WTC11 (cell line): ENCODE data around the gene PLEKHO2. TPM values are rescaled to one million over a fixed set of nuclear protein-coding genes. Genes with fewer than 3 reads are reported as not detected.

ENCODE experiments used
- ATAC-seq: fragments of 200-7000 bp; cut with Tn5 transposase; 2 replicates; pipeline ENCODE4 v1.10.0; 2021; ENCODE audit warnings: mild to moderate bottlenecking, moderate library complexity
- CTCF ChIA-PET: fragments of 300-600 bp; sonication (Branson Sonifier 250); formaldehyde crosslinking; loops from one replicate; lab custom pipeline; 2021; ENCODE audit warnings: antibody characterized with exemption; lab: Charles Lee
- POLR2A ChIA-PET: fragments of 350-600 bp; sonication (Branson Sonifier 250); formaldehyde crosslinking; loops from one replicate; lab custom pipeline; 2021; ENCODE audit warnings: antibody characterized with exemption; lab: Charles Lee
- DNase-seq: peaks from one replicate; pipeline ENCODE4 v3.0.0; 2021; ENCODE audit warnings: low spot score
- H3K27ac Mint-ChIP-seq: 2 replicates; pipeline ENCODE4 v1.8.0; 2021; ENCODE audit warnings: mixed read lengths
- H3K27me3 Mint-ChIP-seq: 2 replicates; pipeline ENCODE4 v1.8.0; 2021; ENCODE audit warnings: low read depth, mild to moderate bottlenecking, moderate library complexity, mixed read lengths
- H3K36me3 Mint-ChIP-seq: 2 replicates; pipeline ENCODE4 v1.8.0; 2021; ENCODE audit warnings: mixed read lengths
- H3K4me1 Mint-ChIP-seq: 2 replicates; pipeline ENCODE4 v1.8.0; 2022; ENCODE audit warnings: mixed read lengths
- H3K4me3 Mint-ChIP-seq: 2 replicates; pipeline ENCODE4 v1.8.0; 2021; ENCODE audit warnings: mild to moderate bottlenecking, moderate library complexity, mixed read lengths
- H3K9me3 Mint-ChIP-seq: 2 replicates; pipeline ENCODE4 v1.8.0; 2021; ENCODE audit warnings: mixed read lengths
- CBFB ChIP-seq: sonication (generic); formaldehyde crosslinking; IDR thresholded peaks from 2 replicates; pipeline ENCODE4 v1.8.1; 2022; ENCODE audit warnings: mild to moderate bottlenecking, low read depth, missing genetic modification reagents
- ESRRA ChIP-seq: sonication (generic); formaldehyde crosslinking; IDR thresholded peaks from 2 replicates; pipeline ENCODE4 v1.8.1; 2022; ENCODE audit warnings: mild to moderate bottlenecking, missing genetic modification reagents, borderline replicate concordance
- ETV6 ChIP-seq: sonication (generic); formaldehyde crosslinking; IDR thresholded peaks from 2 replicates; pipeline ENCODE4 v1.8.1; 2022; ENCODE audit warnings: mild to moderate bottlenecking, missing genetic modification reagents
- FOXJ3 ChIP-seq: sonication (generic); formaldehyde crosslinking; IDR thresholded peaks from 2 replicates; pipeline ENCODE4 v1.9.0; 2021; ENCODE audit warnings: missing genetic modification reagents, mild to moderate bottlenecking, borderline replicate concordance
- GRHL2 ChIP-seq: fragments of 250-450 bp; sonication (Bioruptor Pico); IDR thresholded peaks from 2 replicates; pipeline ENCODE4 v1.8.0; 2022; ENCODE audit warnings: mild to moderate bottlenecking, moderate library complexity; ENCODE audit not compliant: insufficient replicate concordance, severe bottlenecking
- GTF2I ChIP-seq: fragments of 250-450 bp; sonication (Bioruptor Pico); conservative IDR thresholded peaks from 2 replicates; pipeline ENCODE4 v1.4.0; 2021; ENCODE audit warnings: mild to moderate bottlenecking
- HMGA2 ChIP-seq: fragments of 250-450 bp; sonication (Bioruptor Pico); IDR thresholded peaks from 2 replicates; pipeline ENCODE4 v1.4.0; 2021; ENCODE audit warnings: mild to moderate bottlenecking, moderate library complexity
- IRF2 ChIP-seq: sonication (generic); formaldehyde crosslinking; IDR thresholded peaks from 2 replicates; pipeline ENCODE4 v1.8.0; 2022; ENCODE audit warnings: low read depth, missing genetic modification reagents, borderline replicate concordance
- JUN ChIP-seq: sonication (generic); formaldehyde crosslinking; IDR thresholded peaks from 2 replicates; pipeline ENCODE4 v1.8.0; 2023; ENCODE audit warnings: mild to moderate bottlenecking, missing genetic modification reagents
- MXD4 ChIP-seq: fragments of 250-450 bp; sonication (Bioruptor Pico); IDR thresholded peaks from 2 replicates; pipeline ENCODE4 v1.8.0; 2021; ENCODE audit warnings: mild to moderate bottlenecking, moderate library complexity, borderline replicate concordance
- PRRX2 ChIP-seq: fragments of 250-450 bp; sonication (Bioruptor Pico); IDR thresholded peaks from 2 replicates; pipeline ENCODE4 v1.8.0; 2021; ENCODE audit warnings: mild to moderate bottlenecking
- TEAD1 ChIP-seq: sonication (generic); formaldehyde crosslinking; IDR thresholded peaks from 2 replicates; pipeline ENCODE4 v1.8.0; 2022; ENCODE audit warnings: mild to moderate bottlenecking, missing genetic modification reagents
- ZNF219 ChIP-seq: sonication (generic); formaldehyde crosslinking; IDR thresholded peaks from 2 replicates; pipeline ENCODE4 v1.8.0; 2023; ENCODE audit warnings: missing genetic modification reagents, mild to moderate bottlenecking, borderline replicate concordance
- ZNF232 ChIP-seq: sonication (generic); formaldehyde crosslinking; IDR thresholded peaks from 2 replicates; pipeline ENCODE4 v1.8.0; 2022; ENCODE audit warnings: mild to moderate bottlenecking, missing genetic modification reagents
- ZNF317 ChIP-seq: sonication (generic); formaldehyde crosslinking; IDR thresholded peaks from 2 replicates; pipeline ENCODE4 v1.8.1; 2023; ENCODE audit warnings: low read depth, mild to moderate bottlenecking, moderate library complexity, missing genetic modification reagents, borderline replicate concordance
- ZNF425 ChIP-seq: fragments of 250-450 bp; sonication (Bioruptor Pico); conservative IDR thresholded peaks from 2 replicates; pipeline ENCODE4 v1.9.0; 2021; ENCODE audit warnings: mild to moderate bottlenecking
- total RNA-seq: library from RNA; stranded (reverse); gene quantifications from 3 replicates; pipeline ENCODE4 v1.2.3, GENCODE V29; 2021
- TF ChIP-seq, protein P1 (sequence below): sonication (generic); formaldehyde crosslinking; IDR thresholded peaks from 2 replicates; pipeline ENCODE4 v1.8.0; 2022; ENCODE audit warnings: mild to moderate bottlenecking, missing genetic modification reagents
- TF ChIP-seq, protein P2 (sequence below): sonication (generic); formaldehyde crosslinking; IDR thresholded peaks from 2 replicates; pipeline ENCODE4 v1.8.0; 2022; ENCODE audit warnings: mild to moderate bottlenecking, missing genetic modification reagents
- TF ChIP-seq, protein P3 (sequence below): sonication (generic); formaldehyde crosslinking; IDR thresholded peaks from 2 replicates; pipeline ENCODE4 v1.8.1; 2023; ENCODE audit warnings: mild to moderate bottlenecking, missing genetic modification reagents, moderate library complexity
- TF ChIP-seq, protein P4 (sequence below): sonication (generic); formaldehyde crosslinking; IDR thresholded peaks from 2 replicates; pipeline ENCODE4 v1.8.1; 2023; ENCODE audit warnings: mild to moderate bottlenecking, missing genetic modification reagents
- TF ChIP-seq, protein P5 (sequence below): fragments of 250-450 bp; sonication (Bioruptor Pico); IDR thresholded peaks from 2 replicates; pipeline ENCODE4 v1.9.0; 2021; ENCODE audit warnings: mild to moderate bottlenecking

PLEKHO2 gene
- total RNA-seq, 1 experiment from 2014 or later = 22.1 TPM

- peak overlapping the region; percentile 10; the same call in 1 of the 2 replicates for H3K4me3 Mint-ChIP-seq
- ATAC-seq (no peak), DNase-seq (no peak)
- peak overlapping the region; percentile 98 for H3K27ac Mint-ChIP-seq
- peaks cover 62% of the 10 kb centered on the region for H3K4me1 Mint-ChIP-seq
- no peaks in the 10 kb centered on the region for H3K9me3 Mint-ChIP-seq
- TF ChIP-seq IRF2 (CRISPR knock-in tag) (no peak), CBFB (CRISPR knock-in tag) (peak; percentile 40; the same call in 1 of the 2 replicates)
- peaks cover 8% of the 10 kb centered on the region for H3K36me3 Mint-ChIP-seq
- CTCF ChIA-PET = interaction anchor here (0.7 to 7.6 kb wide), 5 partner anchors 26 to 79 kb away, joined by 3 to 122 read pairs (median 68); no protein-coding TSS in a partner anchor
- POLR2A ChIA-PET = interaction anchor here (0.5 to 5.6 kb wide), 8 partner anchors 17 to 172 kb away, joined by 3 to 33 read pairs (median 6); partner anchors contain the start of genes PIF1 and PLEKHO2
- no peaks in the 10 kb centered on the region; the same call in 1 of the 2 replicates for H3K27me3 Mint-ChIP-seq
Observed at GRCh38 chr15:64806509-64806908, 35.2 kb upstream of the PLEKHO2 start.

DNA sequence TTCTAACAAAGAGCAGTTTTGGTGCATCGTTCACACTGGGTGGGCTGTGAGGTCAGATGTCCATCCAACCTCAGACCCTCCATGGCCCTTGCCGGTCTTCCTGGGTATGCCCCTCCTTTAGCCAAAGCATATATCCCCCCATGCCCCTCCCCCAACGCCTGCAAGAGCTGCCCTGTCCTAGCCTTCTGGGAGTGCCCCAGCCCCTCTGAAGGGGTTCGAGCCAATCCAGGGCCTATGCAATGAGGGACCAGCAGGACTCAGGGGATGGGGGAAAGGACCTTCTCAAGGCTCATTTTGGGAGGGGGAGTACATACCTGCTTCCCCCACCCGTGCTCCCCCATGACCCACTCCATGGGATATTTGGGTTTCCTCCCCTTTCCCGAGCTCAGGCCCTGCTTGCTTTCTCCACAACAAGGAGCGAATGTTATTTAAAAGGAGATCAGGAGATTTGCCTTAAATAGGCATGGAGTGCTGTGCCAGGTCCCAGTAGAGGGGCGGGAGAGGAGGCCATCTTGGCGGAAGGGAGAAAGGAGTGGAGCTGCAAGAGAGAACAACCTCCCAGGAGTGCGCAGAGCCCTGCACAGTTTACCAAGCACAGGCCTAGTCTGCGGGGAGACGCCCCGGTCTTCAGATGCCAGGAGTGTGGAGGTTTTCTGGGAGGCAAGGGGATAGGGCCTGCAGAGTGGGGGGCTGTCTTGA, 34.5 kb upstream of the PLEKHO2 start:
- H3K27me3 Mint-ChIP-seq = no peaks in the 10 kb centered on the region; the same call in 1 of the 2 replicates
- peaks cover 68% of the 10 kb centered on the region for H3K4me1 Mint-ChIP-seq
- DNase-seq (peak; percentile 59), ATAC-seq (peak; percentile 18)
- peak overlapping the region; percentile 54 for H3K4me3 Mint-ChIP-seq
- no peaks in the 10 kb centered on the region for H3K9me3 Mint-ChIP-seq
- H3K27ac Mint-ChIP-seq = peak overlapping the region; percentile 98
- CTCF ChIA-PET = interaction anchor here (0.6 to 7.6 kb wide), 11 partner anchors 27 to 116 kb away, joined by 3 to 122 read pairs (median 25); partner anchors contain the start of gene RBPMS2
- H3K36me3 Mint-ChIP-seq = peaks cover 3% of the 10 kb centered on the region; the same call in 1 of the 2 replicates
- POLR2A ChIA-PET = interaction anchor here (0.7 to 5.6 kb wide), 17 partner anchors 16 to 106 kb away, joined by 3 to 33 read pairs (median 7); partner anchors contain the start of genes ANKDD1A, PIF1, PLEKHO2 and RBPMS2
- TF ChIP-seq ESRRA (CRISPR knock-in tag) = no peak
- no peak for TF ChIP-seq JUN (CRISPR knock-in tag)
- TF ChIP-seq, protein P1, sequence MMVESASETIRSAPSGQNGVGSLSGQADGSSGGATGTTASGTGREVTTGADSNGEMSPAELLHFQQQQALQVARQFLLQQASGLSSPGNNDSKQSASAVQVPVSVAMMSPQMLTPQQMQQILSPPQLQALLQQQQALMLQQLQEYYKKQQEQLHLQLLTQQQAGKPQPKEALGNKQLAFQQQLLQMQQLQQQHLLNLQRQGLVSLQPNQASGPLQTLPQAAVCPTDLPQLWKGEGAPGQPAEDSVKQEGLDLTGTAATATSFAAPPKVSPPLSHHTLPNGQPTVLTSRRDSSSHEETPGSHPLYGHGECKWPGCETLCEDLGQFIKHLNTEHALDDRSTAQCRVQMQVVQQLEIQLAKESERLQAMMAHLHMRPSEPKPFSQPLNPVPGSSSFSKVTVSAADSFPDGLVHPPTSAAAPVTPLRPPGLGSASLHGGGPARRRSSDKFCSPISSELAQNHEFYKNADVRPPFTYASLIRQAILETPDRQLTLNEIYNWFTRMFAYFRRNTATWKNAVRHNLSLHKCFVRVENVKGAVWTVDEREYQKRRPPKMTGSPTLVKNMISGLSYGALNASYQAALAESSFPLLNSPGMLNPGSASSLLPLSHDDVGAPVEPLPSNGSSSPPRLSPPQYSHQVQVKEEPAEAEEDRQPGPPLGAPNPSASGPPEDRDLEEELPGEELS (CRISPR knock-in tag) = no peak
- TF ChIP-seq ZNF425 = no peak
- TF ChIP-seq FOXJ3 (CRISPR knock-in tag) = no peak
- no peak for TF ChIP-seq HMGA2 (CRISPR knock-in tag)
- TF ChIP-seq ZNF317 = no peak
- TF ChIP-seq ZNF219 (CRISPR knock-in tag) = no peak
- TF ChIP-seq, protein P2, sequence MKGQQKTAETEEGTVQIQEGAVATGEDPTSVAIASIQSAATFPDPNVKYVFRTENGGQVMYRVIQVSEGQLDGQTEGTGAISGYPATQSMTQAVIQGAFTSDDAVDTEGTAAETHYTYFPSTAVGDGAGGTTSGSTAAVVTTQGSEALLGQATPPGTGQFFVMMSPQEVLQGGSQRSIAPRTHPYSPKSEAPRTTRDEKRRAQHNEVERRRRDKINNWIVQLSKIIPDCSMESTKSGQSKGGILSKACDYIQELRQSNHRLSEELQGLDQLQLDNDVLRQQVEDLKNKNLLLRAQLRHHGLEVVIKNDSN (CRISPR knock-in tag) = peak; percentile 30; the same call in 1 of the 2 replicates
- no peak for TF ChIP-seq ZNF232 (CRISPR knock-in tag)
- TF ChIP-seq, protein P3, sequence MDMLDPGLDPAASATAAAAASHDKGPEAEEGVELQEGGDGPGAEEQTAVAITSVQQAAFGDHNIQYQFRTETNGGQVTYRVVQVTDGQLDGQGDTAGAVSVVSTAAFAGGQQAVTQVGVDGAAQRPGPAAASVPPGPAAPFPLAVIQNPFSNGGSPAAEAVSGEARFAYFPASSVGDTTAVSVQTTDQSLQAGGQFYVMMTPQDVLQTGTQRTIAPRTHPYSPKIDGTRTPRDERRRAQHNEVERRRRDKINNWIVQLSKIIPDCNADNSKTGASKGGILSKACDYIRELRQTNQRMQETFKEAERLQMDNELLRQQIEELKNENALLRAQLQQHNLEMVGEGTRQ (CRISPR knock-in tag) = no peak
- no peak for TF ChIP-seq MXD4 (CRISPR knock-in tag)
- TF ChIP-seq TEAD1 (CRISPR knock-in tag) = peak; percentile 60; the same call in 1 of the 2 replicates
- TF ChIP-seq, protein P4, sequence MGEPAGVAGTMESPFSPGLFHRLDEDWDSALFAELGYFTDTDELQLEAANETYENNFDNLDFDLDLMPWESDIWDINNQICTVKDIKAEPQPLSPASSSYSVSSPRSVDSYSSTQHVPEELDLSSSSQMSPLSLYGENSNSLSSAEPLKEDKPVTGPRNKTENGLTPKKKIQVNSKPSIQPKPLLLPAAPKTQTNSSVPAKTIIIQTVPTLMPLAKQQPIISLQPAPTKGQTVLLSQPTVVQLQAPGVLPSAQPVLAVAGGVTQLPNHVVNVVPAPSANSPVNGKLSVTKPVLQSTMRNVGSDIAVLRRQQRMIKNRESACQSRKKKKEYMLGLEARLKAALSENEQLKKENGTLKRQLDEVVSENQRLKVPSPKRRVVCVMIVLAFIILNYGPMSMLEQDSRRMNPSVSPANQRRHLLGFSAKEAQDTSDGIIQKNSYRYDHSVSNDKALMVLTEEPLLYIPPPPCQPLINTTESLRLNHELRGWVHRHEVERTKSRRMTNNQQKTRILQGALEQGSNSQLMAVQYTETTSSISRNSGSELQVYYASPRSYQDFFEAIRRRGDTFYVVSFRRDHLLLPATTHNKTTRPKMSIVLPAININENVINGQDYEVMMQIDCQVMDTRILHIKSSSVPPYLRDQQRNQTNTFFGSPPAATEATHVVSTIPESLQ (CRISPR knock-in tag) = no peak
- TF ChIP-seq, protein P5, sequence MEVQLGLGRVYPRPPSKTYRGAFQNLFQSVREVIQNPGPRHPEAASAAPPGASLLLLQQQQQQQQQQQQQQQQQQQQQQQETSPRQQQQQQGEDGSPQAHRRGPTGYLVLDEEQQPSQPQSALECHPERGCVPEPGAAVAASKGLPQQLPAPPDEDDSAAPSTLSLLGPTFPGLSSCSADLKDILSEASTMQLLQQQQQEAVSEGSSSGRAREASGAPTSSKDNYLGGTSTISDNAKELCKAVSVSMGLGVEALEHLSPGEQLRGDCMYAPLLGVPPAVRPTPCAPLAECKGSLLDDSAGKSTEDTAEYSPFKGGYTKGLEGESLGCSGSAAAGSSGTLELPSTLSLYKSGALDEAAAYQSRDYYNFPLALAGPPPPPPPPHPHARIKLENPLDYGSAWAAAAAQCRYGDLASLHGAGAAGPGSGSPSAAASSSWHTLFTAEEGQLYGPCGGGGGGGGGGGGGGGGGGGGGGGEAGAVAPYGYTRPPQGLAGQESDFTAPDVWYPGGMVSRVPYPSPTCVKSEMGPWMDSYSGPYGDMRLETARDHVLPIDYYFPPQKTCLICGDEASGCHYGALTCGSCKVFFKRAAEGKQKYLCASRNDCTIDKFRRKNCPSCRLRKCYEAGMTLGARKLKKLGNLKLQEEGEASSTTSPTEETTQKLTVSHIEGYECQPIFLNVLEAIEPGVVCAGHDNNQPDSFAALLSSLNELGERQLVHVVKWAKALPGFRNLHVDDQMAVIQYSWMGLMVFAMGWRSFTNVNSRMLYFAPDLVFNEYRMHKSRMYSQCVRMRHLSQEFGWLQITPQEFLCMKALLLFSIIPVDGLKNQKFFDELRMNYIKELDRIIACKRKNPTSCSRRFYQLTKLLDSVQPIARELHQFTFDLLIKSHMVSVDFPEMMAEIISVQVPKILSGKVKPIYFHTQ (CRISPR knock-in tag) = no peak
- no peak for TF ChIP-seq GRHL2 (CRISPR knock-in tag)
- no peak for TF ChIP-seq ETV6 (CRISPR knock-in tag)
- TF ChIP-seq IRF2 (CRISPR knock-in tag) = no peak
- no peak for TF ChIP-seq PRRX2
- TF ChIP-seq GTF2I (CRISPR knock-in tag) = no peak
